ENCODE results near the gene PDLIM7.

GRCh38 chr5:177456591-177456964, 40.8 kb downstream of the PDLIM7 start:
- TF ChIP-seq SRF (IDR thresholded peaks at IDR 0.05; ENCODE audit: low read depth, low read length) (no peak), YY1 (IDR thresholded peaks at IDR 0.05; ENCODE audit: low read depth, low read length) (no peak), POLR2A (IDR thresholded peaks at IDR 0.05; ENCODE audit: control extremely low read depth in 1 of 2, low read depth in 2 of 2, low read length in 2 of 2) (no peak), USF2 (IDR thresholded peaks at IDR 0.05; ENCODE audit: low read length) (no peak), CTCF (IDR thresholded peaks at IDR 0.05; ENCODE audit: control extremely low read depth in 1 of 3, insufficient read depth in 1 of 3, low read depth in 1 of 3, low read length in 3 of 3) (no peak), ATF3 (IDR thresholded peaks at IDR 0.05; ENCODE audit: insufficient read depth, low read depth, low read length) (no peak), RAD21 (IDR thresholded peaks at IDR 0.05 in 1 of 2, conservative IDR thresholded peaks at IDR 0.05 in 1 of 2; ENCODE audit: low read depth in 2 of 2, low read length in 2 of 2) (no peak), SP1 (IDR thresholded peaks at IDR 0.05; ENCODE audit: low read depth, low read length) (no peak)

All from H1 (cell line).